ENCODE results near the gene PIM2.

- TF ChIP-seq CTCF (IDR thresholded peaks at IDR 0.05) (no peak), POLR2A (IDR thresholded peaks at IDR 0.05) (no peak), EP300 (IDR thresholded peaks at IDR 0.05) (no peak), POLR2AphosphoS5 (IDR thresholded peaks at IDR 0.05) (no peak)
Measured at GRCh38 chrX:48935301-48935670, 16.5 kb upstream of the PIM2 start.

All from gastroesophageal sphincter (tissue), 3 donors.